Smooth muscle cell (in vitro differentiated cells): ENCODE measurements around the gene ROPN1L. TPM values are rescaled to one million over a fixed set of nuclear protein-coding genes. Genes with fewer than 3 reads are reported as not detected.

Experiments
- DNase-seq: peaks from one replicate; lab custom pipeline; 2025; ENCODE audit not compliant: unreplicated experiment; lab: John Stamatoyannopoulos, UW
- H2AFZ ChIP-seq: fragments of 200-600 bp; sonication (generic); 2 replicates; pipeline ENCODE4 v1.6.0; 2016; ENCODE audit warnings: antibody characterized with exemption, low read depth, mild to moderate bottlenecking
- H3F3A ChIP-seq: fragments of 200-600 bp; sonication (generic); 2 replicates; pipeline ENCODE4 v1.6.0; 2017; ENCODE audit warnings: antibody characterized with exemption, low read depth
- H3K27ac ChIP-seq: fragments of 200-600 bp; sonication (generic); 2 replicates; pipeline ENCODE4 v1.5.1; 2016; ENCODE audit warnings: low read depth, mild to moderate bottlenecking
- H3K27me3 ChIP-seq: fragments of 200-600 bp; sonication (generic); 2 replicates; pipeline ENCODE4 v1.6.1; 2016; ENCODE audit warnings: low read depth, mild to moderate bottlenecking
- H3K36me3 ChIP-seq: fragments of 200-600 bp; sonication (generic); 2 replicates; pipeline ENCODE4 v1.5.1; 2016; ENCODE audit warnings: low read depth
- H3K4me1 ChIP-seq: fragments of 200-600 bp; sonication (generic); 2 replicates; pipeline ENCODE4 v1.5.1; 2016; ENCODE audit warnings: low read depth
- H3K4me2 ChIP-seq: fragments of 200-600 bp; sonication (generic); 2 replicates; pipeline ENCODE4 v1.6.0; 2016; ENCODE audit warnings: mild to moderate bottlenecking
- H3K4me3 ChIP-seq: fragments of 200-600 bp; sonication (generic); 2 replicates; pipeline ENCODE4 v1.5.1; 2016; ENCODE audit warnings: mild to moderate bottlenecking
- H3K79me2 ChIP-seq: fragments of 200-600 bp; sonication (generic); 2 replicates; pipeline ENCODE4 v1.6.0; 2016; ENCODE audit warnings: low read depth, mild to moderate bottlenecking
- H3K9ac ChIP-seq: fragments of 200-600 bp; sonication (generic); 2 replicates; pipeline ENCODE4 v1.6.0; 2016; ENCODE audit warnings: low read depth
- H3K9me3 ChIP-seq: fragments of 200-600 bp; sonication (generic); replicated peaks from 2 replicates; pipeline ENCODE4 v1.5.1; 2016; ENCODE audit warnings: low read depth
- H4K20me1 ChIP-seq: fragments of 200-600 bp; sonication (generic); 2 replicates; pipeline ENCODE4 v1.6.0; 2016; ENCODE audit warnings: low read depth
- CTCF ChIP-seq: fragments of 200-600 bp; sonication (generic); IDR thresholded peaks from 2 replicates; pipeline ENCODE4 v1.5.1; 2017; ENCODE audit warnings: borderline replicate concordance, mild to moderate bottlenecking, antibody characterized with exemption; ENCODE audit not compliant: insufficient read depth, poor library complexity, severe bottlenecking
- WGBS: methylation state at CpG from one replicate; pipeline ENCODE4 v1.1.7; 2016; ENCODE audit warnings: low lambda C conversion rate; 5-methylcytosine and 5-hydroxymethylcytosine counted together
- polyA plus RNA-seq: library from polyadenylated mRNA; unstranded; fragments of >200 nt; fragmentation: Nextera tagmentation; extraction: Ambion mirVana; gene quantifications from 2 replicates; pipeline ENCODE4 v1.2.1, GENCODE V29; 2016
- total RNA-seq: library from RNA; depleted of rRNA; stranded (reverse); fragments of >200 nt; gene quantifications from 2 replicates; pipeline ENCODE4 v1.2.3, GENCODE V29; 2014

ROPN1L gene
- total and polyA plus RNA-seq, 2 experiments from 2014 or later = 3.0 TPM; not detected in 1

- no peak overlapping the region for H3K27ac ChIP-seq
- peaks cover 29% of the 10 kb centered on the region for H4K20me1 ChIP-seq
- WGBS = 100% methylated on average over 1 of the region's 1 CpG
- H3K27me3 ChIP-seq = no peaks in the 10 kb centered on the region
- no peak for DNase-seq
- H3K9ac ChIP-seq = no peak overlapping the region
- no peaks in the 10 kb centered on the region for H3K4me1 ChIP-seq
- no peaks in the 10 kb centered on the region for H3K79me2 ChIP-seq
- H3K9me3 ChIP-seq = no peaks in the 10 kb centered on the region
- H2AFZ ChIP-seq = no peak overlapping the region
- H3F3A ChIP-seq = peaks cover 6% of the 10 kb centered on the region
- no peak overlapping the region for H3K4me2 ChIP-seq
- no peak overlapping the region for H3K4me3 ChIP-seq
- peaks cover 27% of the 10 kb centered on the region for H3K36me3 ChIP-seq
- TF ChIP-seq CTCF = no peak
Measured at GRCh38 chr5:10431415-10431814, 10.3 kb upstream of the ROPN1L start.

GRCh38 chr5:10432059-10433008 is 9.3 kb upstream of the ROPN1L start:
- Histone ChIP-seq H3K27me3 (no peaks in the 10 kb centered on the region), H3K79me2 (no peaks in the 10 kb centered on the region), H4K20me1 (peaks cover 36% of the 10 kb centered on the region), H3K4me3 (no peak overlapping the region), H3K36me3 (peaks cover 31% of the 10 kb centered on the region), H3K4me2 (no peak overlapping the region), H3K9me3 (no peaks in the 10 kb centered on the region), H3K27ac (no peak overlapping the region), H3F3A (peaks cover 6% of the 10 kb centered on the region), H3K4me1 (no peaks in the 10 kb centered on the region), H2AFZ (no peak overlapping the region), H3K9ac (no peak overlapping the region)
- DNase-seq = no peak
- no peak for TF ChIP-seq CTCF
- 96% methylated on average over 8 of the region's 8 CpGs for WGBS

- no peak overlapping the region for H2AFZ ChIP-seq
- H3F3A ChIP-seq = peaks cover 16% of the 10 kb centered on the region
- TF ChIP-seq CTCF = no peak
- H3K4me2 ChIP-seq = no peak overlapping the region
- 61% methylated on average over 5 of the region's 5 CpGs for WGBS
- peaks cover 32% of the 10 kb centered on the region for H3K36me3 ChIP-seq
- peaks cover 36% of the 10 kb centered on the region for H4K20me1 ChIP-seq
- no peak overlapping the region for H3K9ac ChIP-seq
- H3K27me3 ChIP-seq = no peaks in the 10 kb centered on the region
- H3K79me2 ChIP-seq = no peaks in the 10 kb centered on the region
- no peaks in the 10 kb centered on the region for H3K9me3 ChIP-seq
- no peak overlapping the region for H3K27ac ChIP-seq
- DNase-seq = no peak
- no peaks in the 10 kb centered on the region for H3K4me1 ChIP-seq
- no peak overlapping the region for H3K4me3 ChIP-seq
Measured at GRCh38 chr5:10434392-10434791, 7.3 kb upstream of the ROPN1L start.
